ENCODE data around the gene SECISBP2. TPM values are rescaled to one million over a fixed set of nuclear protein-coding genes. Genes with fewer than 3 reads are reported as not detected.

SECISBP2 gene
- total and polyA plus RNA-seq, 2 of the 13 experiments (the other 11 are each of a cell fraction or from before 2014, with no cell fraction given), result 32.4 to 38.0 TPM

DNA sequence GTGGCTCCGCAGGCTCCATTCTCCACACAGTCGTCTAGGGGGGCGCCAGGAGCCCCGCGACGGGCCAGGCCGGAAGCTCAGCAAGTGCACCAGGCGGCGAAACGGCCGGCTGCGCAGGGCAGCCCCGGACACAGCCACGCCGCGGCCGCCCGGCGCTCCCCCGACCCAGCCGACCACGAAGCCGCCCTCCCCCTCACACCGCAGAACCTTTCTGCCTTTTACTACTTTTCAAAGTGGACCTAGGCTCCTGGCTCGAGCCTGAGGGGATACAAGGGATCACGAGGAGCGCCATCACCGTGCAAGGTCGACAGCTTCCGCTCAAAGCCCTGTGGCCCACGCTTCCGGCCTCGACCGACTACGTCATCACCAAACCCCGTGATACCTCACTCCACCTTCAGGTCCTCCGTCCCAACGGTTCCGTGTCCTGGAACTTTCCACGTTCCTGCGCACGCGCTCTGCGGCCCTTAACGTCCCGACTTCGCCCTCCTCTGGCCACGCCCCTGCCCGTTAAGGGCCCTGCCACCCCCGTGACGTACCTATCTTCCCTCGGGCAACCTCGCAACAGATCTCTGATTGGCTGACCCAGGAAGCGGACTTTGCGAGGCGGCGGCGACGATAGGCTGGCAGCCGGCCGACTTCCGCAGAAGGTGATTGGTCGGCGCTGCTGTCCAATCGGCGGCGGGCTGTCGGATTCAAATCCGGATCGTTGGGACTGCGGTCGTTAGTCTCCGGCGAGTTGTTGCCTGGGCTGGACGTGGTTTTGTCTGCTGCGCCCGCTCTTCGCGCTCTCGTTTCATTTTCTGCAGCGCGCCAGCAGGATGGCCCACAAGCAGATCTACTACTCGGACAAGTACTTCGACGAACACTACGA, 7.6 kb upstream of the SECISBP2 start, which contains the start of gene CKS2 (continued):
- TF ChIP-seq, protein P1, sequence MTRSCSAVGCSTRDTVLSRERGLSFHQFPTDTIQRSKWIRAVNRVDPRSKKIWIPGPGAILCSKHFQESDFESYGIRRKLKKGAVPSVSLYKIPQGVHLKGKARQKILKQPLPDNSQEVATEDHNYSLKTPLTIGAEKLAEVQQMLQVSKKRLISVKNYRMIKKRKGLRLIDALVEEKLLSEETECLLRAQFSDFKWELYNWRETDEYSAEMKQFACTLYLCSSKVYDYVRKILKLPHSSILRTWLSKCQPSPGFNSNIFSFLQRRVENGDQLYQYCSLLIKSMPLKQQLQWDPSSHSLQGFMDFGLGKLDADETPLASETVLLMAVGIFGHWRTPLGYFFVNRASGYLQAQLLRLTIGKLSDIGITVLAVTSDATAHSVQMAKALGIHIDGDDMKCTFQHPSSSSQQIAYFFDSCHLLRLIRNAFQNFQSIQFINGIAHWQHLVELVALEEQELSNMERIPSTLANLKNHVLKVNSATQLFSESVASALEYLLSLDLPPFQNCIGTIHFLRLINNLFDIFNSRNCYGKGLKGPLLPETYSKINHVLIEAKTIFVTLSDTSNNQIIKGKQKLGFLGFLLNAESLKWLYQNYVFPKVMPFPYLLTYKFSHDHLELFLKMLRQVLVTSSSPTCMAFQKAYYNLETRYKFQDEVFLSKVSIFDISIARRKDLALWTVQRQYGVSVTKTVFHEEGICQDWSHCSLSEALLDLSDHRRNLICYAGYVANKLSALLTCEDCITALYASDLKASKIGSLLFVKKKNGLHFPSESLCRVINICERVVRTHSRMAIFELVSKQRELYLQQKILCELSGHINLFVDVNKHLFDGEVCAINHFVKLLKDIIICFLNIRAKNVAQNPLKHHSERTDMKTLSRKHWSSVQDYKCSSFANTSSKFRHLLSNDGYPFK (CRISPR knock-in tag; IDR thresholded peaks at IDR 0.05; ENCODE audit: borderline replicate concordance), result peak; percentile 70; the same call in 1 of the 2 replicates
- TF ChIP-seq SMAD1 (CRISPR knock-in tag; IDR thresholded peaks at IDR 0.05; ENCODE audit: borderline replicate concordance, low read depth) (no peak), ZNF224 (CRISPR knock-in tag; IDR thresholded peaks at IDR 0.05) (no peak), RAD51 (IDR thresholded peaks at IDR 0.05; ENCODE audit: borderline replicate concordance) (no peak), IKZF4 (CRISPR knock-in tag; IDR thresholded peaks at IDR 0.05; ENCODE audit: borderline replicate concordance, low read depth, not compliant biosample characterization) (peak; percentile 89), ZNF572 (CRISPR knock-in tag; IDR thresholded peaks at IDR 0.05) (no peak), NR3C1 (CRISPR knock-in tag; IDR thresholded peaks at IDR 0.05) (no peak), NFE2 (CRISPR knock-in tag; IDR thresholded peaks at IDR 0.05) (no peak), ATAD3A (CRISPR knock-in tag; IDR thresholded peaks at IDR 0.05) (0 out of 2 replicates have a peak, but pooled peaks have one; percentile 50), KDM5A (IDR thresholded peaks at IDR 0.05; ENCODE audit: borderline replicate concordance, low read length) (peak; percentile 64; the same call in 1 of the 2 replicates), NRL (CRISPR knock-in tag; IDR thresholded peaks at IDR 0.05; ENCODE audit: borderline replicate concordance) (no peak), FOXK2 (IDR thresholded peaks at IDR 0.05) (no peak), YY1 (IDR thresholded peaks at IDR 0.05; ENCODE audit: insufficient read depth, insufficient replicate concordance, low read depth, low read length) (peak; percentile 84)
- TF ChIP-seq, protein P2, sequence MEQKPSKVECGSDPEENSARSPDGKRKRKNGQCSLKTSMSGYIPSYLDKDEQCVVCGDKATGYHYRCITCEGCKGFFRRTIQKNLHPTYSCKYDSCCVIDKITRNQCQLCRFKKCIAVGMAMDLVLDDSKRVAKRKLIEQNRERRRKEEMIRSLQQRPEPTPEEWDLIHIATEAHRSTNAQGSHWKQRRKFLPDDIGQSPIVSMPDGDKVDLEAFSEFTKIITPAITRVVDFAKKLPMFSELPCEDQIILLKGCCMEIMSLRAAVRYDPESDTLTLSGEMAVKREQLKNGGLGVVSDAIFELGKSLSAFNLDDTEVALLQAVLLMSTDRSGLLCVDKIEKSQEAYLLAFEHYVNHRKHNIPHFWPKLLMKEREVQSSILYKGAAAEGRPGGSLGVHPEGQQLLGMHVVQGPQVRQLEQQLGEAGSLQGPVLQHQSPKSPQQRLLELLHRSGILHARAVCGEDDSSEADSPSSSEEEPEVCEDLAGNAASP (CRISPR knock-in tag; IDR thresholded peaks at IDR 0.05; ENCODE audit: borderline replicate concordance), result no peak; the same call in 1 of the 2 replicates
- TF ChIP-seq, protein P3, sequence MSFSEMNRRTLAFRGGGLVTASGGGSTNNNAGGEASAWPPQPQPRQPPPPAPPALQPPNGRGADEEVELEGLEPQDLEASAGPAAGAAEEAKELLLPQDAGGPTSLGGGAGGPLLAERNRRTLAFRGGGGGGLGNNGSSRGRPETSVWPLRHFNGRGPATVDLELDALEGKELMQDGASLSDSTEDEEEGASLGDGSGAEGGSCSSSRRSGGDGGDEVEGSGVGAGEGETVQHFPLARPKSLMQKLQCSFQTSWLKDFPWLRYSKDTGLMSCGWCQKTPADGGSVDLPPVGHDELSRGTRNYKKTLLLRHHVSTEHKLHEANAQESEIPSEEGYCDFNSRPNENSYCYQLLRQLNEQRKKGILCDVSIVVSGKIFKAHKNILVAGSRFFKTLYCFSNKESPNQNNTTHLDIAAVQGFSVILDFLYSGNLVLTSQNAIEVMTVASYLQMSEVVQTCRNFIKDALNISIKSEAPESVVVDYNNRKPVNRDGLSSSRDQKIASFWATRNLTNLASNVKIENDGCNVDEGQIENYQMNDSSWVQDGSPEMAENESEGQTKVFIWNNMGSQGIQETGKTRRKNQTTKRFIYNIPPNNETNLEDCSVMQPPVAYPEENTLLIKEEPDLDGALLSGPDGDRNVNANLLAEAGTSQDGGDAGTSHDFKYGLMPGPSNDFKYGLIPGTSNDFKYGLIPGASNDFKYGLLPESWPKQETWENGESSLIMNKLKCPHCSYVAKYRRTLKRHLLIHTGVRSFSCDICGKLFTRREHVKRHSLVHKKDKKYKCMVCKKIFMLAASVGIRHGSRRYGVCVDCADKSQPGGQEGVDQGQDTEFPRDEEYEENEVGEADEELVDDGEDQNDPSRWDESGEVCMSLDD (CRISPR knock-in tag; IDR thresholded peaks at IDR 0.05; ENCODE audit: borderline replicate concordance), result no peak
- TF ChIP-seq, protein P4, sequence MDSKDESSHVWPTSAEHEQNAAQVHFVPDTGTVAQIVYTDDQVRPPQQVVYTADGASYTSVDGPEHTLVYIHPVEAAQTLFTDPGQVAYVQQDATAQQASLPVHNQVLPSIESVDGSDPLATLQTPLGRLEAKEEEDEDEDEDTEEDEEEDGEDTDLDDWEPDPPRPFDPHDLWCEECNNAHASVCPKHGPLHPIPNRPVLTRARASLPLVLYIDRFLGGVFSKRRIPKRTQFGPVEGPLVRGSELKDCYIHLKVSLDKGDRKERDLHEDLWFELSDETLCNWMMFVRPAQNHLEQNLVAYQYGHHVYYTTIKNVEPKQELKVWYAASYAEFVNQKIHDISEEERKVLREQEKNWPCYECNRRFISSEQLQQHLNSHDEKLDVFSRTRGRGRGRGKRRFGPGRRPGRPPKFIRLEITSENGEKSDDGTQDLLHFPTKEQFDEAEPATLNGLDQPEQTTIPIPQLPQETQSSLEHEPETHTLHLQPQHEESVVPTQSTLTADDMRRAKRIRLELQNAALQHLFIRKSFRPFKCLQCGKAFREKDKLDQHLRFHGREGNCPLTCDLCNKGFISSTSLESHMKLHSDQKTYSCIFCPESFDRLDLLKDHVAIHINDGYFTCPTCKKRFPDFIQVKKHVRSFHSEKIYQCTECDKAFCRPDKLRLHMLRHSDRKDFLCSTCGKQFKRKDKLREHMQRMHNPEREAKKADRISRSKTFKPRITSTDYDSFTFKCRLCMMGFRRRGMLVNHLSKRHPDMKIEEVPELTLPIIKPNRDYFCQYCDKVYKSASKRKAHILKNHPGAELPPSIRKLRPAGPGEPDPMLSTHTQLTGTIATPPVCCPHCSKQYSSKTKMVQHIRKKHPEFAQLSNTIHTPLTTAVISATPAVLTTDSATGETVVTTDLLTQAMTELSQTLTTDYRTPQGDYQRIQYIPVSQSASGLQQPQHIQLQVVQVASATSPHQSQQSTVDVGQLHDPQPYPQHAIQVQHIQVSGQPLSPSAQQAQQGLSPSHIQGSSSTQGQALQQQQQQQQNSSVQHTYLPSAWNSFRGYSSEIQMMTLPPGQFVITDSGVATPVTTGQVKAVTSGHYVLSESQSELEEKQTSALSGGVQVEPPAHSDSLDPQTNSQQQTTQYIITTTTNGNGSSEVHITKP (CRISPR knock-in tag; IDR thresholded peaks at IDR 0.05; ENCODE audit: low read depth), result 0 out of 2 replicates have a peak, but pooled peaks have one; percentile 57
